HG03521 (cell line): Measurements from ENCODE around the gene CDKAL1.
A peak's percentile ranks its signal among the peaks of the same experiment; 100 is the strongest.

Source experiments
- ATAC-seq: cut with Tn5 transposase; IDR thresholded peaks from one replicate; pipeline ENCODE4 v1.9.1; 2021; ENCODE audit warnings: mild to moderate bottlenecking, moderate library complexity; ENCODE audit not compliant: unreplicated experiment

Gene CDKAL1

GRCh38 chr6:20946022-20946421 lies 411.8 kb downstream of the CDKAL1 start:
- ATAC-seq = no peak

DNA sequence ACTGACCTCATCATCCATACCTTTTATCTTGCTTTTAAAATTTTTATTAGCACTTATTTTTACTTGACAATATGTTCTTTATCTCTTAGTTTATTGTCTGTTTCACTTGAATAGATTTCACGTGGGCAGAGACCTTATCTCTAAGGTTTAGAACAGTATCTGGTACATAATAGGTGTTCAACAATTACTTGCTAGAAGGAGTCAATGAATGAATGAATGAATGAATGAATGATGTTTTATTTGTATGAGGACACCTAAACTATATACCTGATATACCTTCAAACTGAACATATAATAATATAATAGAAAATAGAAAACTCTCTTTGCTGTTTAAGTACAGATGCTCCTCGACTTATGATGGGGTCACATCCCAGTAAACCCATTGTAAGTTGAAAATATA lies 412.6 kb downstream of the CDKAL1 start:
- ATAC-seq = no peak

DNA sequence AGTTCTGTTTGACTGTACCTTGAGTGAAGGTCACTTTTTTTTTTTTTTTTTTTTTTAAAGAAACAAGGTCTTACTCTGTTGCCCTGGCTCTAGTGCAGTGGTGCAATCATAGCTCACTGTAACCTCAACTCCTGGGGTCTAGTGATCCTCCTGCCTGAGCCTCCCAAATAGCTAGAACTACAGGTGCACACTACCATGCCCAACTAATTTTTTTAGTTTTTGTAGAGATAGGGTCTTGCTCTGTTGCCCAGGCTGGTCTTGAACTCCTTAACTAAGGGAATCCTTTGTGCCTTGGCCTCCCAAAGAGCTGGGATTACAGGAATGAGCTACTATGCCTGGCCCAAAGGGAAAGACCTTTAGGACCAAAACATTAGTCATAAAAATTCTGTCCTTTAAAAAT lies 413.7 kb downstream of the CDKAL1 start:
- no peak for ATAC-seq

DNA sequence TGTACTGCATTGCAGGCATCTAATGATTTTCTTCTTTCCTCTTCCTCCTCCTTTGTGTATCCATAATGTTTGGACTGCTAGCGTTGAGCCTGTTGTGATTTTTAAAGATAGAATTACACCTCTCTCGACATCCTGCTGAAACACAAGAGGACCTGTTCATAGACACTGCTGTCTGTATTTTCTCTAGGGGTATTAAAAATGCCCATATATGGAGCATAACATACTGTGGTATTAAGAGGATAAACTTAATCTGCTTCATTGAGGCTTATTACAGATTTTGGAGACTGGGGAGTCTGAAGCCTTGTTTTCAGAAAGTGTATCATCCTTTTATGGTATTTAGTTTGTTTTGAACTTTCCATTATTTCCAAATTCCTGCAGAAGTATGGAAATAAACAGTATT lies 414.3 kb downstream of the CDKAL1 start:
- no peak for ATAC-seq

DNA sequence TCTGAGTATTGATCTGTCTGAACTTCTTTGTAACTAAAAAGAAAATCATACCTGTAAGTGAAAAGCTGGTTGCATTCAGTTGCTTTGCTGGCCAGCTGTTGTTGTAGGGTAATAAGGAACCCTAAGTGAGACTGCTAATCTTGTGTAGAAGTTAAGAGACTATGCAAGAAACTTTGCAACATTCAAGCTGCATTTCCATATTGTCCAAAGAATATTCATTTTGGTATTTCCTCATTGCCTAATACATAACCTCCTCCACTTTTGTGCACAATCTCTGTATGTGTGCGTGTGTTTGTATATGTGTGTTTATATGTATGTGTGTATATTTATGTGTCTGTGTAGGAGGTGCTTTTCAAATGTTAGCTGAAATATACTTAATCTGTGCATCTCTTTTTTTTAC lies 414.9 kb downstream of the CDKAL1 start:
- no peak for ATAC-seq

- ATAC-seq = no peak
These were observed 418.6 kb downstream of the CDKAL1 start for GRCh38 chr6:20952699-20953474.

- ATAC-seq = no peak
These were observed 420.1 kb downstream of the CDKAL1 start for GRCh38 chr6:20954315-20954714.

DNA sequence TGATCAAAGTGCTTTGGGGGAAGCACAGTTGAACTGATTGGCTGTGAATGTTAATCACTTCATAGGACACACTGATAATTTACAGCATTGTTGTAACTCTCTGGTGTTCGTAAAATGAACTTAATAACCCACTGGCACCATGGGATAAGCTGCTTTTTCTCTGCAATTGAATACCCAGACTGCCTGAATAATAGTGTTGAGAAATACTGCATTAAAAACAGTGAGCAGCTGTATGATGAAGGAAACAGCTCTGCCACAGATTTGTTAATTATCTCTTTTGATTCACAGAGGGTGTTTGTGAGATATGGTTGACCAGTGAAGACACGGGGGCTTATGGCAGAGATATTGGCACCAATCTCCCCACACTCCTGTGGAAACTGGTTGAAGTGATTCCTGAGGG lies 420.9 kb downstream of the CDKAL1 start:
- no peak for ATAC-seq

GRCh38 chr6:20955751-20956150 lies 421.5 kb downstream of the CDKAL1 start:
- ATAC-seq = no peak

DNA sequence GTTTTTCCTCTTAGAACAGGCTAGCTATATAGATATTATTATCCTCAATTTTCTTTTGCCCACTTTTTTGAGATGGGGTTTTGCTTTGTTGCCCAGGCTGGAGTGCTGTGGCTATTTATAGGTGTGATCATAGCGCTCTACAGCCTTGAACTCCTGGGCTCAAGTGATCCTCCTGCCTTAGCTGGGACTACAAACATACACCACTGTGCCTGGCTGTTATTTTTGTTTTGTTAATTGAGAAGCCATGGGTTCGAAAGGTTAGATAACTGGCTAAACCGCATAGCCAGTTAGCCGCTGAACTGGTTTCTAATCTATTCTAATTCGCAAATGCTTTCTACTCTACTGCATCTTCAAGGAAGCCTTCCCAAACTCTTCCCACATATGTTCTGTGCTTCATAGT lies 425.8 kb downstream of the CDKAL1 start:
- ATAC-seq = no peak

DNA sequence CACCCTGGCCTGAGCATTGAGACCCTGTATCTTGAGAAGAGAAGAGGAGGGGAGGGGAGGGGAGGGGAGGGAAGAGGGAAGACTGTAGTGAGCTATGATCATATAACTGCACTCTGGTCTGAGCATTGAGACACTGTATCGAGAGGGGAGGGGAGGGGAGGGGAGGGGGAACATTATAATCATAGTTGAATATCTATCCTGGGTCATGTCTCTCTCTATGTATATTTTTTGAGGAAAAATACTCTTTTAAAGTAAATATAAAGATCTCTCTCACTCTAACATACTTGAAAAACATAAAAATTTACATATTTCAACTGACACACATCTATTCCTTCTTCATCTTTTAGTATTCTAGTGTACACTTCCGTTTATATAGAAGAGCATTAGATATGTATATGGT lies 431.0 kb downstream of the CDKAL1 start:
- no peak for ATAC-seq

DNA sequence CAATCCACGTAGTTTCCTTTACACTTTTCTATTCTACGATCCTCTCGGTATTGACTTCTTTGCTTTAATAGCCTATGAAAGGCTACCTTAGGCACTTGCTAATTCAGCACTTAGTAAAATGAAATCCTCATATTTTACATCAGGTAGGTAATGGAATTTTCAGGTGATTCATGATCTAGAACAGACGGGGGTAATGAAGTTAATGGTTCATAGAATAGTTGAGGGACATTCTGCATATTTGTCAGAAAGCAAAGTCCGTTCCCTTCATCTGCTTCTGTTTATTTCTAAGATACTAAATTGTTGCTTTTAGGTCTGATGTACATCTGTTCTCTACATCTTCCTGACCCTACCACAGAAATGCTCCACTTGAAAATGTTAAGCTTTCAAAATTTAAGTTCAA lies 431.7 kb downstream of the CDKAL1 start:
- ATAC-seq = no peak

GRCh38 chr6:20969551-20969950 lies 435.3 kb downstream of the CDKAL1 start:
- ATAC-seq = no peak

- no peak for ATAC-seq
These were observed 442.2 kb downstream of the CDKAL1 start for GRCh38 chr6:20976391-20976918.

DNA sequence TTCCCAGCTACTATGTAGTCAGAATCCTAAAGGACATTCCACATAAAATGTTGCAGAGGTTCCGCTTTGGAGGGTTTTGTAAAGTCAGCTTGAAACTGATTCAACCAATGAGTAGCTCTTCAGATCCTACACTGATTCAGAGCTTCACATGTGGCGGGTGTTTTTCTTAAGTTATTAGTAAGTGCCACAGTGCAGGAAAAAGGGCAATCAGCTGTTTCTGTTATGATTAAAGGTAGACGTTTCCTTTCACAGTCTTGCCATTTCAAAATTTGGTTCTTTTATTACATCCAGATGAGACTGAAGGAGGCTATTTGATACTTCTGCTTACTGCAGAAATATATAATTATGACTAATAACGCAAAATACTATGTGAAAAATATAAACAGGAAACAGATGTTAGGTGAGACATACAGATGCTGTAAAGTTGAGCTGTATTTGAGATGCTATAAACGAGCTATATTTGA lies 443.9 kb downstream of the CDKAL1 start:
- ATAC-seq = peak; percentile 75

DNA sequence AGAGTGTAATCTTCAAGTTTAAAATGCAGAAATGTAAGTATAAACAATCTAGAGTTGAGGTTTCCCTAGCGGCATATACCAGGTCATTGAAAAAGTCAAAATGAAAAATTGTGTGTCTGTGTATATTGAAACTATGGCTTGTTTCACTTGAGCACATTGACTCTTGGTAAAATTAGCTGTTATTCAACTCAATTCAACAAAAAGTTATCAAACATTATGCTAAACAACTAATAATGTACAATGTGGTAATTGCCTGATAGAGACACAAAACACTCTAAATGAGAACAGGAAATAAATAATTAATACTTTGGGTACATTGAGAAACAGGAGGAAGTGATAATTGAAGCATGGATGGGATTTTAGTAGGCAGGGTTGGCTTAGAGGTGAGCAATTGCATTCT lies 444.8 kb downstream of the CDKAL1 start:
- ATAC-seq = no peak

DNA sequence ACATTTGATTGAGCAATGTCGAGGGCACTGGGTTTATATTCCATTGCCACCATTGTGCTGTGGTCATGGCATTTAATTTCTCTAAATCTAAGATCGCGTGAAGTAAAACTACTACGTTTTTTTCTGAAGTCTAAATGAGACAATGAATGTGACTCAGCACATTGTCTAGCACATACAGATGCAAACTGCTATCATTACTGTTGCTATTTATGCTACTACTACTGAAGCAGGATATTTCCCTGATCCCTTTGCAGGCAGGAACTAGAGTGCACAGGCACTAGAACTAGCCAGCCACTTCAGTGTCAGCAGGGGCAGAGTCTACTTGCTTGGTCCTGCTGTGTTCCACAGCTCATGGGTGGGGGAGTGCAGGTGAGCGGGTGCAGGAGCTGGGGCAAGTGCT lies 449.7 kb downstream of the CDKAL1 start:
- ATAC-seq = no peak

- no peak for ATAC-seq
These were observed 451.6 kb downstream of the CDKAL1 start for GRCh38 chr6:20985821-20986220.

DNA sequence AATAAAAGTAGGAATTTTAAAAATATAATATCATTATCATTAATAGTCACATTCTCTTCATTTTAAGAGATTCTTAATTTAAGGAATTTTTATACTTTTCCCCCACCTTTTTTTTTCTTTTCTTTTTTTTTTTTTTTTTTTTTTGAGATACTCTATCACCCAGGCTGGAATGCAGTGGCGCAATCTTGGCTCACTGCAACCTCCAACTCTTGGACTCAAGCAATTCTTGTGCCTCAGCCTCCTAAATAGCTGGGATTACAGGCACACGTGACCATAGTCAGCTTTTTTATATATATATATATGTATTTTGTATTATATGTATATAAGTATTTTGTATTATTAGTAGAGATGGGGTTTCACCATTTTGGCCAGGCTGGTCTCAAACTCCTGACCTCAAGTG lies 457.7 kb downstream of the CDKAL1 start:
- no peak for ATAC-seq

DNA sequence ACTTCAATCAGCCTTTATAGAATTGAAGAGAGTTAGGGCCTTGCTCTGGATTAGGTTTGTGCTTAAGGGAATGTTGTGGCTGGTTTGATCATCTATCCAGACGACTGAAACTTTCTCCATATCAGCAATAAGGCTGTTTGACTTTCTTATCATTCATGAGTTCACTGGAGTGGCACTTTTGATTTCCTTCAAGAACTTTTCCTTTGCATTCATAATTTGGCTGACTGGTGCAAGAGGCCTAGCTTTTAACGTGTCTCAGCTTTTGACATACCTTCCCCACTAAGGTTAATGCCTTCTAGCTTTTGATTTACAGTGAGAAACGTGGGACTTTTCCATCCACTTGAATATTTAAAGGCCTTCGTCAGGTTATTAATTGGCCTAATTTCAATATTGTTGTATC lies 461.8 kb downstream of the CDKAL1 start:
- ATAC-seq = no peak

- no peak for ATAC-seq
These were observed 463.0 kb downstream of the CDKAL1 start for GRCh38 chr6:20997143-20997769.

- no peak for ATAC-seq
These were observed 463.5 kb downstream of the CDKAL1 start for GRCh38 chr6:20997770-20998147.
